Upper lobe of left lung (tissue), 6 donors: ENCODE measurements around the gene MLLT3. TPM values are rescaled to one million over a fixed set of nuclear protein-coding genes. Genes with fewer than 3 reads are reported as not detected.

Experiments
- ATAC-seq, 2 donors: fragments of 200-7000 bp; cut with Tn5 transposase; one replicate each; pipeline ENCODE4 v1.9.1; 2022; ENCODE audit warnings: mild to moderate bottlenecking in 2 of 2, moderate library complexity in 2 of 2; ENCODE audit not compliant: low FRiP score in 2 of 2
- DNase-seq, 2 donors: peaks; one replicate each; pipeline ENCODE4 v3.0.0-alpha.2; 2019 to 2020
- H3K27ac ChIP-seq, 4 donors: fragments of 200-600 bp; sonication (generic); one replicate each; pipeline ENCODE4 v1.5.1; 2016 to 2019
- H3K27me3 ChIP-seq, 4 donors: fragments of 200-600 bp; sonication (generic); one replicate each; pipeline ENCODE4 v1.5.1; 2017 to 2019
- H3K36me3 ChIP-seq, 4 donors: fragments of 200-600 bp; sonication (generic); one replicate each; pipeline ENCODE4 v1.5.1; 2016 to 2019
- H3K4me1 ChIP-seq, 4 donors: fragments of 200-600 bp; sonication (generic); one replicate each; pipeline ENCODE4 v1.5.1; 2018 to 2019
- H3K4me3 ChIP-seq, 4 donors: fragments of 200-600 bp; sonication (generic); one replicate each; pipeline ENCODE4 v1.5.1; 2017 to 2019; ENCODE audit warnings: mild to moderate bottlenecking in 2 of 4, moderate library complexity in 1 of 4
- H3K9me3 ChIP-seq, 4 donors: fragments of 200-600 bp; sonication (generic); one replicate each; pipeline ENCODE4 v1.5.1; 2018 to 2019
- CTCF ChIP-seq, 6 experiments: fragments of 450-650 bp in 4 of 6; fragments of 200-600 bp in 2 of 6; sonication (generic) in 2 of 6; IDR thresholded peaks; one replicate each; pipeline ENCODE4 v1.5.1; 2016 to 2019; ENCODE audit warnings: antibody characterized with exemption in 6 of 6
- EP300 ChIP-seq, 4 donors: sonication (generic); formaldehyde crosslinking; IDR thresholded peaks; one replicate each; pipeline ENCODE4 v1.5.1; 2017; ENCODE audit warnings: antibody characterized with exemption in 4 of 4, control low read depth in 2 of 4
- POLR2A ChIP-seq, 4 donors: fragments of 450-650 bp; IDR thresholded peaks; one replicate each; pipeline ENCODE4 v1.5.1; 2016 to 2017; ENCODE audit warnings: antibody characterized with exemption in 4 of 4, mild to moderate bottlenecking in 2 of 4
- POLR2AphosphoS5 ChIP-seq, 2 donors: sonication (generic); formaldehyde crosslinking; IDR thresholded peaks; one replicate each; pipeline ENCODE4 v1.5.1; 2017; ENCODE audit warnings: antibody characterized with exemption in 2 of 2
- WGBS, 2 donors: methylation state at CpG; one replicate each; pipeline ENCODE4 v1.1.5; 2017 to 2018; 5-methylcytosine and 5-hydroxymethylcytosine counted together
- total RNA-seq, 6 donors: library from RNA; depleted of rRNA in 4 of 6; stranded (reverse); fragments of >200 nt in 4 of 6; gene quantifications; one replicate each; pipeline versions ENCODE4 v1.1.0 to v1.2.1, GENCODE V29; 2016 to 2021
- donor health status: DM: no; HTN: no; CAD: no; lungs with moderate emphysema.
- donor health status: DM: no; HTN: yes; CAD: no; lungs with severe emphysema.

Gene MLLT3
- total RNA-seq, result 10 to 100 TPM; 13.8 to 30.4 (median 20.9) TPM

- H3K27ac ChIP-seq, result peak within 1 kb of the TSS; percentile 83 to 90 (median 86)
- WGBS, 2 donors, result 0% methylated on average over 19 to 41 of the region's 41 CpGs
- H3K9me3 ChIP-seq, result no peaks in the 10 kb centered on the region
- DNase-seq, result peak; percentile 97 to 99
- H3K27me3 ChIP-seq, result no peaks in the 10 kb centered on the region
- peak; percentile 97 to 98 for ATAC-seq
- H3K4me1 ChIP-seq, result peaks cover 23 to 51% (median 37%) of the 10 kb centered on the region in 4 donors
- TF ChIP-seq EP300 (IDR thresholded peaks at IDR 0.05) (peak in 1 of 4 donors; percentile 11), POLR2A (IDR thresholded peaks at IDR 0.05) (peak in 2 of 4 donors; percentile 38 to 78), CTCF (IDR thresholded peaks at IDR 0.05) (no peak), POLR2AphosphoS5 (IDR thresholded peaks at IDR 0.05) (peak; percentile 7 to 78)
- H3K4me3 ChIP-seq, result peak within 1 kb of the TSS; percentile 60 to 88 (median 74)
- H3K36me3 ChIP-seq, result no peaks in the 10 kb centered on the region
Observed at GRCh38 chr9:20622330-20623020, at the start of gene MLLT3. MLLT3 (minus strand) TSS chr9:20622499.

- Histone ChIP-seq H3K27me3 (no peaks in the 10 kb centered on the region), H3K27ac (no peak overlapping the region), H3K36me3 (no peaks in the 10 kb centered on the region), H3K9me3 (no peaks in the 10 kb centered on the region), H3K4me1 (no peaks in the 10 kb centered on the region), H3K4me3 (no peak overlapping the region)
- DNase-seq (no peak), ATAC-seq (no peak)
- TF ChIP-seq EP300 (IDR thresholded peaks at IDR 0.05) (no peak), CTCF (IDR thresholded peaks at IDR 0.05) (no peak), POLR2A (IDR thresholded peaks at IDR 0.05) (no peak), POLR2AphosphoS5 (IDR thresholded peaks at IDR 0.05) (no peak)
- 90 to 93% methylated on average over 4 of the region's 4 CpGs for WGBS, 2 donors
Observed at GRCh38 chr9:20671635-20672034, 49.3 kb upstream of the MLLT3 start.

- Histone ChIP-seq H3K27me3 (no peaks in the 10 kb centered on the region), H3K9me3 (no peaks in the 10 kb centered on the region), H3K36me3 (no peaks in the 10 kb centered on the region), H3K4me1 (no peaks in the 10 kb centered on the region), H3K4me3 (no peak overlapping the region), H3K27ac (no peak overlapping the region)
- TF ChIP-seq POLR2A (IDR thresholded peaks at IDR 0.05) (no peak), EP300 (IDR thresholded peaks at IDR 0.05) (no peak), CTCF (IDR thresholded peaks at IDR 0.05) (no peak), POLR2AphosphoS5 (IDR thresholded peaks at IDR 0.05) (no peak)
- ATAC-seq (no peak), DNase-seq (no peak)
- WGBS, 2 donors, result 78% methylated on average over 6 of the region's 6 CpGs
Observed at GRCh38 chr9:20670395-20670794, 48.1 kb upstream of the MLLT3 start.

- Histone ChIP-seq H3K9me3 (no peaks in the 10 kb centered on the region), H3K4me1 (peaks cover 0 to 12% (median 1%) of the 10 kb centered on the region in 4 donors), H3K27ac (no peak overlapping the region), H3K36me3 (no peaks in the 10 kb centered on the region), H3K4me3 (no peak overlapping the region), H3K27me3 (no peaks in the 10 kb centered on the region)
- WGBS, 2 donors, result 96 to 98% methylated on average over 3 of the region's 3 CpGs
- no peak for DNase-seq
- no peak for TF ChIP-seq EP300 (IDR thresholded peaks at IDR 0.05)
- TF ChIP-seq POLR2A (IDR thresholded peaks at IDR 0.05), result no peak
- no peak for TF ChIP-seq POLR2AphosphoS5 (IDR thresholded peaks at IDR 0.05)
- no peak for TF ChIP-seq CTCF (IDR thresholded peaks at IDR 0.05)
- no peak for ATAC-seq
Observed at GRCh38 chr9:20664501-20664900, 42.2 kb upstream of the MLLT3 start.

GRCh38 chr9:20663133-20663532, 40.8 kb upstream of the MLLT3 start:
- H3K27me3 ChIP-seq, result no peaks in the 10 kb centered on the region
- TF ChIP-seq CTCF (IDR thresholded peaks at IDR 0.05), result no peak
- H3K27ac ChIP-seq, result no peak overlapping the region
- H3K9me3 ChIP-seq, result no peaks in the 10 kb centered on the region
- 94 to 97% methylated on average over 2 of the region's 2 CpGs for WGBS, 2 donors
- ATAC-seq, result no peak
- H3K36me3 ChIP-seq, result no peaks in the 10 kb centered on the region
- no peak for DNase-seq
- peaks cover 0 to 14% (median 1%) of the 10 kb centered on the region in 4 donors for H3K4me1 ChIP-seq
- no peak overlapping the region for H3K4me3 ChIP-seq
